PFSK-1 (cell line): ENCODE measurements around the gene FNTB.

Experiments used
- FOXP2 ChIP-seq: optimal IDR thresholded peaks from 2 replicates; pipeline ENCODE3; 2011; ENCODE audit warnings: borderline replicate concordance, control low read depth, inconsistent platforms; ENCODE audit not compliant: insufficient read depth; ENCODE audit errors: extremely low read length, extremely low read depth
- POLR2AphosphoS5 ChIP-seq: IDR thresholded peaks from 2 replicates; pipeline ENCODE4 v1.6.1; 2012; ENCODE audit warnings: low read depth, mild to moderate bottlenecking, control low read depth, low read length, moderate library complexity
- REST ChIP-seq, 2 experiments: IDR thresholded peaks; 2 replicates each; pipeline versions ENCODE4 v1.6.1 to v1.8.0; 2011 to 2012; ENCODE audit warnings: low read depth in 2 of 2, low read length in 2 of 2, control low read depth in 1 of 2, inconsistent platforms in 1 of 2, mild to moderate bottlenecking in 1 of 2, moderate library complexity in 1 of 2; ENCODE audit not compliant: insufficient read depth in 1 of 2
- SIN3A ChIP-seq: IDR thresholded peaks from 2 replicates; pipeline ENCODE4 v1.6.1; 2012; ENCODE audit warnings: mild to moderate bottlenecking, low read length, moderate library complexity, borderline replicate concordance; ENCODE audit not compliant: insufficient read depth
- TAF1 ChIP-seq: IDR thresholded peaks from 2 replicates; pipeline ENCODE4 v1.6.1; 2012; ENCODE audit warnings: low read length, control low read depth, borderline replicate concordance; ENCODE audit not compliant: insufficient read depth

The FNTB gene

GRCh38 chr14:65104791-65105190 is 118.1 kb downstream of the FNTB start:
- TF ChIP-seq REST (IDR thresholded peaks at IDR 0.05; ENCODE audit: insufficient read depth in 1 of 2, low read depth in 2 of 2, low read length in 2 of 2) (no peak), TAF1 (no peak), FOXP2 (no peak), SIN3A (no peak), POLR2AphosphoS5 (no peak)

GRCh38 chr14:65106316-65106715 is 119.6 kb downstream of the FNTB start:
- TF ChIP-seq POLR2AphosphoS5 (no peak), TAF1 (no peak), SIN3A (no peak), FOXP2 (no peak), REST (IDR thresholded peaks at IDR 0.05; ENCODE audit: insufficient read depth in 1 of 2, low read depth in 2 of 2, low read length in 2 of 2) (no peak)

GRCh38 chr14:65106736-65107135 is 120.0 kb downstream of the FNTB start:
- TF ChIP-seq TAF1 (no peak), REST (IDR thresholded peaks at IDR 0.05; ENCODE audit: insufficient read depth in 1 of 2, low read depth in 2 of 2, low read length in 2 of 2) (no peak), FOXP2 (no peak), POLR2AphosphoS5 (no peak), SIN3A (no peak)

DNA sequence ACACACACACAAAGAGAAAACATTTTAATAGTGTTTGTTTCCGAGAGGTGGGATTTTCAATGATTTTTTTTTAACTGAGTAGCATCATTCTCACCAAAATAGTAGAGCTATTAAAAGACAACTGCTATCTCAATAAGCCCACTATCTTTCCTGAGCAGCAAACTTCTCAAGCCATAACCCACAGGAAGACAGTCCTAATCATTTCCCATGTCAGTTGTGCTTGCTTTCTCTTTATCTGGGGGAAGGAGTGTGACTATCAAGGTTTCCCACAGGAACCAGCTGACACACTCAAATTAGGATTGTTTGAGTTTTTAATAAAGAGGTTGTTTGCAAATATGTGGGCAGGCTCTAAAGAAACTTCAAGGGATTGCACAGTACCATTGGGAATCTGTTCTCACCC is 120.5 kb downstream of the FNTB start:
- no peak for TF ChIP-seq REST (IDR thresholded peaks at IDR 0.05; ENCODE audit: insufficient read depth in 1 of 2, low read depth in 2 of 2, low read length in 2 of 2)

GRCh38 chr14:65109357-65109756 is 122.7 kb downstream of the FNTB start:
- TF ChIP-seq FOXP2 (no peak), TAF1 (no peak), POLR2AphosphoS5 (no peak), SIN3A (no peak), REST (IDR thresholded peaks at IDR 0.05; ENCODE audit: insufficient read depth in 1 of 2, low read depth in 2 of 2, low read length in 2 of 2) (no peak)
